ENCODE data around the gene COMMD6. TPM values are rescaled to one million over a fixed set of nuclear protein-coding genes. Genes with fewer than 3 reads are reported as not detected.
"Not testable (repeated sequence)": the region's sequence is repeated elsewhere in the genome, so short reads cannot be mapped to it uniquely, and the experiment has no call there.

COMMD6 gene
- total RNA-seq, 1 donor from 2014 or later: 120 TPM

DNA sequence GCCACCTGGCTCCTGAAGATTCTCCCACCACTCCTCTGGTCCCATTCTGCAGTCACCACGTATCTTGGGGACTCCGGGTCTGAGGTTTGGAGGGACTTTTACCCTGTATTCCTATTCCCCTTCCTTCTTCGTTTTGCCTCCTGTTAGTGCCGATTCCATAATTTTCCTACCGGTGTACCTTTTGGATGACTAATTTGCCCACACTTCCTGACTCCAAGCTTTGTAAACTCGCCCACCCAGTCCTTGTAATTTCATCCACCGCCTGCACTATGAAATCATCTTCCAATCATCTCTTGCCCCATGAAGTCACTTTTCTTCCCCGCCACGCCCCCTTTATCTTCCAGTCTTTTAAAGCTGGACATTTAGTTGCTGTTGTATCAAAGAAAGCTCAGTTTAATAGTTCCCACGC, 12.5 kb upstream of the COMMD6 start:
- intact Hi-C loops (cut with micrococcal nuclease): no loop called here
- H3K4me1 Mint-ChIP-seq (ENCODE audit: low read depth): peaks cover 24% of the 10 kb centered on the region
- peak overlapping the region; percentile 96 for H3K27ac Mint-ChIP-seq
- DNase-seq (ENCODE audit: low spot score): no peak
- peaks cover 22% of the 10 kb centered on the region for H3K36me3 Mint-ChIP-seq (ENCODE audit: low read depth)
- no peaks in the 10 kb centered on the region for H3K9me3 Mint-ChIP-seq
- H3K27me3 Mint-ChIP-seq (ENCODE audit: low read depth): no peaks in the 10 kb centered on the region
- peak overlapping the region; percentile 97 for H3K4me3 Mint-ChIP-seq (ENCODE audit: low read depth)

DNA sequence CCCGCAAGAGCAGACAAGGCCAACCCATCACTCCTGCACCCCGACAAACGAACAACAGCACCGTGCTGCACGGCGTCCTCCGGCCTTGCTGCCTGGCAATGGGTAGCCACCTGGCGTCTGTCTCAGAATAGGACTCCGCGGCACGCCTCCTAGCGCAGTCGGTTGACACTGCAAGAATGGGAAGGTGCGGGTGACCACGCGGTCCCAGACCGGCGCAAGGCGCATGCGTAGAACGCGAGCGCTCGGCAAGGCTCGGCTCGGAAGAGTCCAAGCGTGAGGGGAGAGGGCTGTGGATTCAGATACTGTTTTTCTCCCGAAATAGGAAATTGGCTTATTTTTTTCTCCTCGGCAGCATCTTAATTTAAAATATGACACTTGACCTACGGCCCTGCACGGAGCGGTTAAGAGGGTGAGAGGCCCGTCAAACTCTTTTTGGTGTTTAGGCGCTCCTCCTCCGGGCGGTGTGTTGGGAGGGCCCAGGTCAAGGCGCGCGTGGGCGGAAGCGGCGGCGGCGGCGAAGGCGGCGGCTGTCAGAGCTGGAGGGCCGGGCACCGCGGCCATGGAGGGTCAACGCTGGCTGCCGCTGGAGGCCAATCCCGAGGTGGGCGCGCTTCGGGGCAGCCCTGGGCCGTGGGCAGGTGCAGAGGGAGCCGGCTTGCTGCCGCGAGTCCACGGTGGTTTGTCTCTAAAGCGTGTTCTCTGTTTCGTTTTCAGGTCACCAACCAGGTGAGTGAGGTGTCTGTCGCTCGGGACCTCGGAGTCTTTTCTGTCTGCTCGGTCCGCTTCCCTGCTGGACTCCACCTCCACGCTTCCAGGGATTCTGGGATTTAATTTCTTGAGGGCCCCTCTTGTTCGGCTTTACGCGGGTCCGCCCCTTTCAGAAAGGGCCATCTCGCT, 11.9 kb upstream of the COMMD6 start, which contains the start of gene UCHL3:
UCHL3 (plus strand) TSS at position 530 of the 897 bp plus-strand sequence; CDS start at position 560, 30 bp downstream.
- H3K27me3 Mint-ChIP-seq (ENCODE audit: low read depth): no peaks in the 10 kb centered on the region
- H3K4me1 Mint-ChIP-seq (ENCODE audit: low read depth): peaks cover 19% of the 10 kb centered on the region
- DNase-seq (ENCODE audit: low spot score): peak; percentile 95
- peak within 1 kb of the TSS; percentile 96 for H3K27ac Mint-ChIP-seq
- no peaks in the 10 kb centered on the region for H3K9me3 Mint-ChIP-seq
- intact Hi-C loops (cut with micrococcal nuclease): loop anchor here (1.0 to 5.0 kb wide), 5 partner anchors 12 to 222 kb away; partner anchors contain the start of genes COMMD6, LMO7 and TBC1D4
- H3K36me3 Mint-ChIP-seq (ENCODE audit: low read depth): peaks cover 15% of the 10 kb centered on the region
- peak within 1 kb of the TSS; percentile 97 for H3K4me3 Mint-ChIP-seq (ENCODE audit: low read depth)

DNA sequence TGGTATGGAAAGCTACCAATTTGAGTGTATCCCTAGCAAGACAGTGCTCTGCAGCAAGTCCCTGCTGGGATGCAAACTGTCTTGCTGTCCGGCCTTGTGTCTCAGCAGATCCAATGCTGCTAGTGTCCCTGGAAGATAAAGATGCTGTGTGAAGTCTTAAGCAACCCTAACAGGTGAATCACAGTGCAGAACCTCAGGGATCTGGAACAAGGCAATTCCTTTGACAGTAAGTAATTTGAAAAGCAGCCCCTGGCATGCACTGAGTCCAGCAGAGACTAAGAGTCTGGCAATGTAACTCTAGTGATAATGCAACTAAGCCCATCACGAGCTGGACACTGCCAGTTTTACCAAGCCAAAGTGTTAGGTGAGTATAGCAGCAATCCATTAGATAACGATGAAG, 10.3 kb upstream of the COMMD6 start:
- Mint-ChIP-seq H3K9me3 (no peaks in the 10 kb centered on the region), H3K4me3 (ENCODE audit: low read depth) (no peak overlapping the region), H3K27ac (no peak overlapping the region), H3K36me3 (ENCODE audit: low read depth) (no peaks in the 10 kb centered on the region), H3K27me3 (ENCODE audit: low read depth) (no peaks in the 10 kb centered on the region), H3K4me1 (ENCODE audit: low read depth) (peaks cover 19% of the 10 kb centered on the region)
- no peak for DNase-seq (ENCODE audit: low spot score)
- intact Hi-C loops (cut with micrococcal nuclease): loop anchor here (5.0 kb wide), 2 partner anchors 89 to 221 kb away; partner anchors contain the start of gene LMO7

DNA sequence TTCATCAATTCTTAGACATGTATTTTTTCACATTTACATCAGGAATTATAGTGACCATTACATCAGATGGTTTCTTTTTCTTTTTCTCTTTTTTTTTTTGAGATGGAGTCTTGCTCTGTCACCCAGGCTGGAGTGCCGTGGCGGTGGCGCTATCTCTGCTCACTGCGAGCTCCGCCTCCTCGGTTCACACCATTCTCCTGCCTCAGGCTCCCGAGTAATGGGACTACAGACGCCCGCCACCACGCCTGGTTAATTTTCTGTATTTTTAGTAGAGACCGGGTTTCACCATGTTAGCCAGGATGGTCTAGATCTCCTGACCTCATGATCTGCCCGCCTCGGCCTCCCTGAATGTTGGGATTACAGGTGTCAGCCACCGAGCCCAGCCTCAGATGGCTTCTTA, 7.7 kb upstream of the COMMD6 start:
- not testable (repeated sequence) for H3K27ac Mint-ChIP-seq; H3K9me3 Mint-ChIP-seq; DNase-seq (ENCODE audit: low spot score); H3K27me3 Mint-ChIP-seq (ENCODE audit: low read depth); H3K36me3 Mint-ChIP-seq (ENCODE audit: low read depth); H3K4me3 Mint-ChIP-seq (ENCODE audit: low read depth)
- peaks cover 11% of the 10 kb centered on the region for H3K4me1 Mint-ChIP-seq (ENCODE audit: low read depth)
- intact Hi-C loops (cut with micrococcal nuclease): loop anchor here (5.0 kb wide), 2 partner anchors 92 to 218 kb away; partner anchors contain the start of gene LMO7

DNA sequence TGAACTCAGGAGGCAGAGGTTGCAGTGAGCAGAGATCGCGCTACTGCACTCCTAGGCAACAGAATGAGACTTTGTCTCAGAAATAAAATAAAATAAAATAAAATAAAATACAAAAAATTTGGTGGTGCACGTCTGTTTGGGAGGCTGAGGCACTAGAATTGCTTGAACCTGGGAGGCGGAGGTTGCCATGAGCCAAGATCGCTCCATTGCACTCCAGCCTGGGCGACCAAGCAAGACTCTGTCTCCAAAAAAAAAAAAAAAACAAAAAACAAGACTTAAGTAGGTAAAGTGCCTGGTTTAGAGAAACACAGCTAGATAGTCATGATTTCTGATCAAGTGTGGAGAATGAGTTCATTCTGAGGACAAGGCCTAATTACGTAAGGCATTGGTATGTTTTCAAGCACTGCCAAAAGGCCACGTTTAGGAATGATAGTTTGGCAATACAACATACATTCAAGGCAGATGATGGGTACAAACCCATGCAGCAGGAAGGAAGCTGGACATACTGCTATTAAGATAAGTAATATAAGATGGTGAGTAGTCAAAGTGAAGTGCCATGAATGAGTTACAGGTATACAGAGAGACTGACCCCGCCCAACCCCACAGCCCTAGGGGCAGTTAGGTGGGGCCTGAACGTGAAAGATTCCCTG, 7.2 kb upstream of the COMMD6 start:
- Mint-ChIP-seq H3K36me3 (ENCODE audit: low read depth) (no peaks in the 10 kb centered on the region), H3K27me3 (ENCODE audit: low read depth) (no peaks in the 10 kb centered on the region)

DNA sequence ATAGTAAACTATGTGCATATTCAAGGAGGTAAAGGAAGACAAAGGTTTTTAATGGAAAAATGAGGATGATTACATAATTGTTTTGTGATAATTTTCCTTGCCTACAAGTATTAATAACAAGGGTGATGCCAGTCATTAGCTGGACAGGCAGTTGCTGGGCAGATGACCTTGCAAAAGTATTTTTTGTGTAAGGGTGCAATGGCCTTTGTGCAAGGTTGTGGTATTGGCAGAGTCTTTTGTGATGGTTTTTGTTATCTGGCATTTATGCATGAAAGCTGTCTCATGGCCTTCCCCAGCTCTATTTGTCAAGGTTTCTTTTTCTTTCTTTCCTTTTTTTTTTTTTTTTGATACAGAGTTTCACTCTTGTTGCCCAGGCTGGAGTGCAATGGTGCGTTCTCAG, 4.3 kb upstream of the COMMD6 start:
- Mint-ChIP-seq H3K27me3 (ENCODE audit: low read depth) (no peaks in the 10 kb centered on the region), H3K4me3 (ENCODE audit: low read depth) (no peak overlapping the region), H3K4me1 (ENCODE audit: low read depth) (peaks cover 8% of the 10 kb centered on the region), H3K9me3 (no peaks in the 10 kb centered on the region), H3K36me3 (ENCODE audit: low read depth) (no peaks in the 10 kb centered on the region), H3K27ac (no peak overlapping the region)
- intact Hi-C loops (cut with micrococcal nuclease): no loop called here
- DNase-seq (ENCODE audit: low spot score): no peak

More for the DNA sequence above, 7.2 kb upstream of the COMMD6 start:
- H3K27ac Mint-ChIP-seq: no peak overlapping the region
- intact Hi-C loops (cut with micrococcal nuclease): loop anchor here (5.0 kb wide), 2 partner anchors 92 to 218 kb away; partner anchors contain the start of gene LMO7
- no peaks in the 10 kb centered on the region for H3K9me3 Mint-ChIP-seq
- no peak overlapping the region for H3K4me3 Mint-ChIP-seq (ENCODE audit: low read depth)
- no peak for DNase-seq (ENCODE audit: low spot score)
- H3K4me1 Mint-ChIP-seq (ENCODE audit: low read depth): peaks cover 7% of the 10 kb centered on the region

DNA sequence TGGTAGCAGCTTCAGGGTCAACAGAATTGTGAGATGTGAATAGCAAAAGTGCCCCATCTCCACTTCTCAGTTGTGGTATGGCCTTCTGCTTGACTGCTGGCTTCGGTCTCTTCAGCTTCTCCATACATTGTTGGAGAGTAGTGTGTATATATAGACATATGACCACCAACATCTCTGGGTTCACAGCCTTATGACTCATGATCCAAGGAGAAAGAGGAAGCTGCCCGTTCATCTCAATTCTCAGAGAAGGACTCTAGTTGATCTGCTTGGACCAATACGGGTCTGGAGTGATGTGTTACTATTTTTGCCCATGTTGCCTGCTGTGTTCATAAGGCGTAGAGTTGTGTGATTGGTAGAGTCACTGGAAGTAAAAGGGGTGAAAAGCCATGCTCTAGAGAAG, 3.6 kb upstream of the COMMD6 start:
- H3K36me3 Mint-ChIP-seq (ENCODE audit: low read depth): peaks cover 2% of the 10 kb centered on the region
- no peaks in the 10 kb centered on the region for H3K27me3 Mint-ChIP-seq (ENCODE audit: low read depth)
- H3K27ac Mint-ChIP-seq: no peak overlapping the region
- no peaks in the 10 kb centered on the region for H3K9me3 Mint-ChIP-seq
- intact Hi-C loops (cut with micrococcal nuclease): no loop called here
- no peak for DNase-seq (ENCODE audit: low spot score)
- H3K4me1 Mint-ChIP-seq (ENCODE audit: low read depth): peaks cover 13% of the 10 kb centered on the region
- no peak overlapping the region for H3K4me3 Mint-ChIP-seq (ENCODE audit: low read depth)

DNA sequence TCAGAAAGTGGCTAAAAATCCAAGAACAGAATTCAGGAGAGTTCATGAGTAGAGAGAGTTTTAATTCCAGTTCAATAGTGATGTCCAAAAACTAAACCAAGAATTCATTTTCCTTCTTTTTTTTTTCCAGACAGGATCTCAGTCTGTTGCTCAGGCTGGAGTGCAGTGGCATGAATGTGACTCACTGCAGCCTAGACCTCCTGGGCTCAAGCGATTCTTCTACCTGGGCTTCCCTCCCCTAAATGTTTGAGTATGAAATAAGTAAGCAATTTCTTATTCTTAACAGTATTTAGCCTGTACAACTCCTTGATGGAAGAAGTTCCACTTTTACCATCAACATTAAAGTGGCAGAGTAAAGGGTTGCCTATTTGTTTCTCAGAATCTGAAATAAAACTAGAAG, 3.8 kb downstream of the COMMD6 start:
- intact Hi-C loops (cut with micrococcal nuclease): no loop called here
- H3K36me3 Mint-ChIP-seq (ENCODE audit: low read depth): peaks cover 58% of the 10 kb centered on the region
- H3K4me1 Mint-ChIP-seq (ENCODE audit: low read depth): peaks cover 45% of the 10 kb centered on the region
- DNase-seq (ENCODE audit: low spot score): no peak
- H3K27me3 Mint-ChIP-seq (ENCODE audit: low read depth): no peaks in the 10 kb centered on the region
- H3K4me3 Mint-ChIP-seq (ENCODE audit: low read depth): no peak overlapping the region
- no peak overlapping the region for H3K27ac Mint-ChIP-seq
- no peaks in the 10 kb centered on the region for H3K9me3 Mint-ChIP-seq

DNA sequence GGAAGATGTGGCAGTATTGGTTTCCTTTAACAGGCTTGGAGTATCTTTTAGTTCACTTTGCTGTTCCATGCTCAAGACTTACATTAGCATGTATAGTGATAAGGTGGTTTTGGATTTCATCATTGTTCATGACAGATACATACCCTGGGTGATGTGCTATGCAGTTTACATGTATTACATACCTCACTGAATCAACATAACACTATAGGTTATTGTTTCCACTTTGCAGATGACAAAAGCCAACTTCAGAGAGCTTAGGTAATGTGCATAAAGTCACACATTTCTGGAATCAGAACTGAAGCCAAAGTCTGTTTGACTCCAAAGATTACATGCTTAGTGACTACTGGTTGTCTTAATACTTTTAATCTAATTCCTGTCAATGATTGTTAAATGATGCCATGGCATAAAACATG, 7.1 kb downstream of the COMMD6 start:
- H3K27me3 Mint-ChIP-seq (ENCODE audit: low read depth): no peaks in the 10 kb centered on the region

DNA sequence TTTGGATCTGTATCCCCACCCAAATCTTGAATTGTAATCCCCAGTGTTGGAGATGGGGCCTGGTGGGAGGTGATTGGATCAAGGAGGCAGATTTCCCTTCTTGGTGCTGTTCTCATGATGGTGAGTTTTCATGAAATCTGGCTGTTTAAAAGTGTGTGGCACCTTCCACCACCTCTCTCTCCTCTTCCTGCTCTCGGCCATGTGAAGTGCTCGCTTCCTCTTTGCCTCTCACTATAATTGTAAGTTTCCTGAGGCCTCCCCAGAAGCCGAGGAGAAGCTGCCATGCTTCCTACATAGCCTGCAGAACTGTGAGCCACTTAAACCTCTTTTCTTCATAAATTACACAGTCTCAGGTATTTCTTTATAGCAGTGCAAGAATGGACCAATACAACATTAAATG, 15.7 kb downstream of the COMMD6 start:
- intact Hi-C loops (cut with micrococcal nuclease): no loop called here
- H3K27ac Mint-ChIP-seq: no peak overlapping the region
- H3K36me3 Mint-ChIP-seq (ENCODE audit: low read depth): peaks cover 20% of the 10 kb centered on the region
- H3K27me3 Mint-ChIP-seq (ENCODE audit: low read depth): no peaks in the 10 kb centered on the region
- H3K9me3 Mint-ChIP-seq: peaks cover 5% of the 10 kb centered on the region
- no peak for DNase-seq (ENCODE audit: low spot score)
- H3K4me3 Mint-ChIP-seq (ENCODE audit: low read depth): no peak overlapping the region
- peaks cover 2% of the 10 kb centered on the region for H3K4me1 Mint-ChIP-seq (ENCODE audit: low read depth)

More for the DNA sequence above, 7.1 kb downstream of the COMMD6 start:
- no peak for DNase-seq (ENCODE audit: low spot score)
- H3K27ac Mint-ChIP-seq: peak overlapping the region; percentile 58
- intact Hi-C loops (cut with micrococcal nuclease): no loop called here
- no peaks in the 10 kb centered on the region for H3K9me3 Mint-ChIP-seq
- peaks cover 35% of the 10 kb centered on the region for H3K4me1 Mint-ChIP-seq (ENCODE audit: low read depth)
- H3K36me3 Mint-ChIP-seq (ENCODE audit: low read depth): peaks cover 77% of the 10 kb centered on the region
- H3K4me3 Mint-ChIP-seq (ENCODE audit: low read depth): no peak overlapping the region

DNA sequence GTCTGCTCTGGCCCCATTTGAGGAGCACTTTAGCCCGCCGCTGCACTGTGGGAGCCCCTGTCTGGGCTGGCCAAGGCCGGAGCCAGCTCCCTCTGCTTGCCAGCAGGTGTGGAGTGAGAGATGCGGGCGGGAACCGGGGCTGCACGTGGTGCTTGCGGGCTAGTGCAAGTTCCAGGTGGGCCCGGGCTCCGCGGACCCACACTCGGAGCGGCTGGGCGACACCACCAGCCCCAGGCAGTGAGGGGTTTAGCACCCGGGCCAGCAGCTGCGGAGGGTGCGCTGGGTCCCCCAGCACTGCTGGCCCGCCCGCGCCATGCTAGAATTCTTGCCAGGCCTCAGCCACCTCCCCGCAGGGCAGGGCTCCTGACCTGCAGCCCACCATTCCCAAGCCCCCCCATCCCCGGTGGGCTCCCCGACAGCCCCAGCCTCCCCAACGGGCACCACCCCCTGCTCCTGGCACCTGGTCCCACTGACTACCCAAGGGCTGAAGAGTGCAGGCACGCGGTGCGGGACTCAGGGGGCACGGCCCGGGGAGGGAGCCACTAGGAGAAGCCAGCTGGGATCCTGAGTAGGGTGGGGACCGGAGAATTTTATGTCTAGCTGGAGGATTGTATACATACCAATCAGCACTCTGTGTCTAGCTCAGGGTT, 19.1 kb downstream of the COMMD6 start:
- intact Hi-C loops (cut with micrococcal nuclease): no loop called here
- peaks cover 3% of the 10 kb centered on the region for H3K27me3 Mint-ChIP-seq (ENCODE audit: low read depth)
- no peaks in the 10 kb centered on the region for H3K36me3 Mint-ChIP-seq (ENCODE audit: low read depth)
- H3K9me3 Mint-ChIP-seq: peaks cover 5% of the 10 kb centered on the region
- DNase-seq (ENCODE audit: low spot score): no peak
- H3K4me1 Mint-ChIP-seq (ENCODE audit: low read depth): peaks cover 3% of the 10 kb centered on the region
- no peak overlapping the region for H3K4me3 Mint-ChIP-seq (ENCODE audit: low read depth)
- H3K27ac Mint-ChIP-seq: no peak overlapping the region

DNA sequence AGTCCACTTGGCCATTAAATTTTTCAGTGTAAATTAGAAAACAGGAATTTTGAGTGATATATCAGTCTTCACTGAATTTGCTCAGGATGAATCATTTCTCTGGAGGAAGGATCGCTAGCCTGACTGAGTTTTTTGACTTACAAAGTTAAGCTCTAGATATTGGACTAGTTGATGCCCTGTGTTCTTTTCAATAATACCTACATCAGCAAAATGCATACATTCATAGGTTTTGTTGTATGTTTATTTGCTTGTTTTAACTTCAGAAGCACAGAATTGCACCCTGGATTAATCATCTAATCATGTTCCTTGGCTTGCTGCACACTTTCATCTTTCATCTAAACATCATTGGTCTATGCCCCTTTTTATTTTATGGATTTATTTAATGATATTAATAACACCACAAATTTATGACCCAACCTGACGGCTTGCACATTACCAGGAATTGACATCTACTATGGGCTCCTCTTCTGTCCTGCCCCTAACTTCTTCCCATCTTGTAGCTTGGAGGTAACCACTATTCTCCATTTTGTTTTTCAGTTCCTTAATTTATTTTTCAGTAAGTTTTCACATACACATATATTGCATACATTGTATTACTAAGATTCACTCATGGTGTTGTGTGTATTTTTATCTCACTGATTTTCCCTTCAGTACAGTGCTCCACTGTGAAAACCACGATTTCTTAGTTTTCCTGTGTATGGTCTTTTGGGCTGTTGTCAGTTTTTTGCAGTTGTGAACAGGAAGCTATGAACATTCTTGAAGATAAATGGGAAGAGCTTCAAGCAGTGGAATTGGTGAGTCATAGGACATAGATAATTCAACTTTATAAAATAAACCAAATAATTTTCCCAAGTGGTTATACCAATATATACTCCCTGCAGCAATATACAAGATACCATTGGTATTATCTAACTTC, 23.3 kb downstream of the COMMD6 start:
- Mint-ChIP-seq H3K4me3 (ENCODE audit: low read depth) (no peak overlapping the region), H3K27ac (no peak overlapping the region), H3K27me3 (ENCODE audit: low read depth) (peaks cover 12% of the 10 kb centered on the region), H3K4me1 (ENCODE audit: low read depth) (peaks cover 5% of the 10 kb centered on the region), H3K36me3 (ENCODE audit: low read depth) (no peaks in the 10 kb centered on the region), H3K9me3 (no peaks in the 10 kb centered on the region)
- intact Hi-C loops (cut with micrococcal nuclease): no loop called here
- no peak for DNase-seq (ENCODE audit: low spot score)

Data from activated T-helper 2 cell treated with anti-CD3 and anti-CD28 coated beads, Interferon-gamma antibody, Interleukin-2, Interleukin-4, amounts not matched to agents 10 μg/mL and 5 μg/mL and 100 μg/mL, durations not matched to agents 14 hours and 24 hours and 36 hours (primary cell).